H1 (cell line): ENCODE data around the gene SUMF1. TPM values are rescaled to one million over a fixed set of nuclear protein-coding genes. Genes with fewer than 3 reads are reported as not detected.

Source experiments
- CTCF ChIA-PET: fragments of 300-600 bp; sonication (Branson Sonifier 250); formaldehyde crosslinking; loops from one replicate; lab custom pipeline; 2021; ENCODE audit not compliant: partially characterized antibody; lab: Charles Lee
- POLR2A ChIA-PET: fragments of 300-600 bp; sonication (Branson Sonifier 250); formaldehyde crosslinking; loops from one replicate; lab custom pipeline; 2021; ENCODE audit warnings: inconsistent platforms; ENCODE audit not compliant: partially characterized antibody; lab: Charles Lee
- DNase-seq, 2 experiments: peaks; one replicate each; pipeline versions ENCODE4 v3.0.0 to v3.0.0-alpha.2; 2010 to 2022; ENCODE audit warnings: low spot score in 2 of 2, low read depth in 1 of 2, mixed read lengths in 1 of 2
- FAIRE-seq: peaks from 2 replicates; lab custom pipeline; 2011; peaks lifted over from hg19 to GRCh38; lab: Jason Lieb, UNC
- H2AFZ ChIP-seq: 2 replicates; pipeline ENCODE4 v1.8.1; 2012; ENCODE audit warnings: low read length, inconsistent platforms
- H2AK5ac ChIP-seq: 2 replicates; pipeline ENCODE4 v1.6.1; 2013; ENCODE audit warnings: low read depth, low read length
- H2BK120ac ChIP-seq: replicated peaks from 2 replicates; pipeline ENCODE3; 2013; ENCODE audit warnings: low read depth, low read length, inconsistent platforms
- H2BK12ac ChIP-seq: 2 replicates; pipeline ENCODE4 v1.6.1; 2013; ENCODE audit warnings: low read depth, low read length
- H2BK15ac ChIP-seq: 2 replicates; pipeline ENCODE4 v1.6.1; 2013; ENCODE audit warnings: low read length
- H2BK20ac ChIP-seq: 2 replicates; pipeline ENCODE4 v1.6.1; 2013; ENCODE audit warnings: low read length
- H2BK5ac ChIP-seq: 2 replicates; pipeline ENCODE4 v1.6.1; 2013; ENCODE audit warnings: low read depth, low read length
- H3K14ac ChIP-seq: 2 replicates; pipeline ENCODE4 v1.6.1; 2013; ENCODE audit warnings: inconsistent platforms; ENCODE audit not compliant: insufficient read length
- H3K18ac ChIP-seq: 2 replicates; pipeline ENCODE4 v1.6.1; 2013; ENCODE audit warnings: low read length; ENCODE audit errors: extremely low read depth
- H3K23ac ChIP-seq: 2 replicates; pipeline ENCODE4 v1.6.1; 2013; ENCODE audit warnings: inconsistent platforms; ENCODE audit not compliant: insufficient read length
- H3K23me2 ChIP-seq: 2 replicates; pipeline ENCODE4 v1.6.1; 2013; ENCODE audit warnings: low read depth, low read length
- H3K27ac ChIP-seq: 2 replicates; pipeline ENCODE4 v1.6.1; 2011; ENCODE audit warnings: low read depth, low read length, inconsistent platforms
- H3K27me3 ChIP-seq, 4 experiments: replicated peaks in 1 of 4; 1 replicate in 1 of 4; 2 replicates in 3 of 4; pipeline versions ENCODE4 v1.6.1 to v1.8.1; 2011 to 2013; ENCODE audit warnings: low read length in 3 of 4, mild to moderate bottlenecking in 3 of 4, inconsistent platforms in 2 of 4, mixed read lengths in 2 of 4, moderate library complexity in 1 of 4; ENCODE audit not compliant: control insufficient read depth in 3 of 4, insufficient read depth in 3 of 4; ENCODE audit errors: extremely low read depth in 1 of 4
- H3K36me3 ChIP-seq, 4 experiments: 2 replicates each; pipeline versions ENCODE4 v1.6.1 to v1.8.1; 2011 to 2013; ENCODE audit warnings: mild to moderate bottlenecking in 4 of 4, low read length in 3 of 4, moderate library complexity in 2 of 4, control low read depth in 1 of 4, inconsistent platforms in 1 of 4; ENCODE audit not compliant: insufficient read depth in 4 of 4, control insufficient read depth in 2 of 4
- H3K4ac ChIP-seq: replicated peaks from 2 replicates; pipeline ENCODE3; 2013; ENCODE audit warnings: low read length, low read depth, mixed read lengths, inconsistent platforms; ENCODE audit not compliant: insufficient read length
- H3K4me1 ChIP-seq, 4 experiments: replicated peaks in 1 of 4; 1 replicate in 1 of 4; 2 replicates in 3 of 4; pipeline versions ENCODE4 v1.6.1 to v1.8.1; 2011 to 2013; ENCODE audit warnings: low read length in 3 of 4, inconsistent platforms in 2 of 4, mixed read lengths in 1 of 4; ENCODE audit not compliant: insufficient read depth in 4 of 4, control insufficient read depth in 3 of 4
- H3K4me2 ChIP-seq, 2 experiments: 2 replicates each; pipeline versions ENCODE4 v1.6.1 to v1.8.1; 2011 to 2013; ENCODE audit warnings: low read depth in 2 of 2, low read length in 2 of 2, control low read depth in 1 of 2, inconsistent platforms in 1 of 2, mild to moderate bottlenecking in 1 of 2; ENCODE audit not compliant: insufficient read depth in 1 of 2
- H3K4me3 ChIP-seq, 4 experiments: fragments of 200-600, 300-600 bp in 1 of 4; sonication (generic), shearing (Covaris generic), sonication (Bioruptor Twin) in 1 of 4; 2 replicates each; pipeline versions ENCODE4 v1.5.1 to v1.8.1; 2011 to 2016; ENCODE audit warnings: low read length in 4 of 4, low read depth in 3 of 4, control low read depth in 2 of 4, inconsistent platforms in 2 of 4, mild to moderate bottlenecking in 2 of 4, mixed read lengths in 1 of 4, moderate library complexity in 1 of 4; ENCODE audit not compliant: insufficient read depth in 2 of 4; ENCODE audit errors: extremely low read depth in 1 of 4
- H3K56ac ChIP-seq: replicated peaks from 2 replicates; pipeline ENCODE3; 2013; ENCODE audit warnings: low read depth, mild to moderate bottlenecking, mixed read lengths, low read length, inconsistent platforms; ENCODE audit not compliant: insufficient read length
- H3K79me1 ChIP-seq: 2 replicates; pipeline ENCODE4 v1.6.1; 2013; ENCODE audit warnings: low read depth, low read length, control low read depth
- H3K79me2 ChIP-seq, 2 experiments: 2 replicates each; pipeline versions ENCODE4 v1.6.1 to v1.8.1; 2012 to 2013; ENCODE audit warnings: low read length in 2 of 2, mild to moderate bottlenecking in 2 of 2, inconsistent platforms in 1 of 2; ENCODE audit not compliant: insufficient read depth in 2 of 2, control insufficient read depth in 1 of 2
- H3K9ac ChIP-seq, 4 experiments: replicated peaks in 1 of 4; 1 replicate in 1 of 4; 2 replicates in 3 of 4; pipeline versions ENCODE4 v1.6.1 to v1.8.1; 2011 to 2013; ENCODE audit warnings: low read depth in 3 of 4, low read length in 3 of 4, control low read depth in 2 of 4, mild to moderate bottlenecking in 2 of 4, moderate library complexity in 2 of 4, inconsistent platforms in 1 of 4; ENCODE audit errors: extremely low read depth in 1 of 4
- H3K9me3 ChIP-seq, 2 experiments: 2 replicates each; pipeline versions ENCODE4 v1.6.1 to v1.8.1; 2012 to 2013; ENCODE audit warnings: mild to moderate bottlenecking in 2 of 2, moderate library complexity in 2 of 2, control low read depth in 1 of 2, inconsistent platforms in 1 of 2, low read depth in 1 of 2, low read length in 1 of 2, mixed read lengths in 1 of 2; ENCODE audit not compliant: insufficient read depth in 2 of 2
- H4K20me1 ChIP-seq, 2 experiments: replicated peaks in 1 of 2; 2 replicates each; pipeline versions ENCODE3 to v1.8.1; 2011 to 2013; ENCODE audit warnings: inconsistent platforms in 2 of 2, low read length in 2 of 2, mild to moderate bottlenecking in 1 of 2; ENCODE audit not compliant: insufficient read depth in 2 of 2, control insufficient read depth in 1 of 2
- H4K5ac ChIP-seq: 2 replicates; pipeline ENCODE4 v1.6.1; 2013; ENCODE audit warnings: low read length, low read depth, mixed read lengths, inconsistent platforms; ENCODE audit not compliant: insufficient read length
- H4K8ac ChIP-seq: 2 replicates; pipeline ENCODE4 v1.8.0; 2013; ENCODE audit warnings: mild to moderate bottlenecking, moderate library complexity, low read length, inconsistent platforms; ENCODE audit not compliant: insufficient read depth; ENCODE audit errors: extremely low read depth
- H4K91ac ChIP-seq: replicated peaks from 2 replicates; pipeline ENCODE3; 2013; ENCODE audit warnings: low read length, mixed read lengths, inconsistent platforms; ENCODE audit not compliant: insufficient read length
- CREB1 ChIP-seq: IDR thresholded peaks from 2 replicates; pipeline ENCODE4 v1.6.1; 2012; ENCODE audit warnings: inconsistent platforms
- EGR1 ChIP-seq: IDR thresholded peaks from 2 replicates; pipeline ENCODE4 v1.6.1; 2011; ENCODE audit warnings: low read depth, low read length, borderline replicate concordance
- POLR2A ChIP-seq, 2 experiments: IDR thresholded peaks; 1 replicate in 1 of 2; 2 replicates in 1 of 2; pipeline ENCODE4 v1.6.1; 2011; ENCODE audit warnings: low read depth in 2 of 2, low read length in 2 of 2, mild to moderate bottlenecking in 2 of 2; ENCODE audit errors: control extremely low read depth in 1 of 2
- POLR2AphosphoS5 ChIP-seq: IDR thresholded peaks from 2 replicates; pipeline ENCODE4 v1.6.1; 2011; ENCODE audit warnings: low read depth, low read length
- RAD21 ChIP-seq, 2 experiments: IDR thresholded peaks in 1 of 2; conservative IDR thresholded peaks in 1 of 2; 2 replicates each; pipeline ENCODE4 v1.6.1; 2011; ENCODE audit warnings: low read depth in 2 of 2, low read length in 2 of 2, improper control_type of control experiment in 1 of 2, inconsistent platforms in 1 of 2, mild to moderate bottlenecking in 1 of 2, moderate library complexity in 1 of 2
- SUZ12 ChIP-seq: fragments of 200-600 bp; sonication (generic); IDR thresholded peaks from 2 replicates; pipeline ENCODE4 v1.6.1; 2012; ENCODE audit warnings: mild to moderate bottlenecking, inconsistent platforms, low read length, moderate library complexity, mixed read lengths
- WGBS, 2 experiments: shearing (Covaris generic) in 1 of 2; methylation state at CpG; one replicate each; pipeline versions ENCODE4 v1.1.6 to v1.1.7; 2013 to 2015; ENCODE audit warnings: low lambda C conversion rate in 2 of 2, mixed read lengths in 2 of 2, inconsistent platforms in 1 of 2, low coverage in 1 of 2, missing lambda C conversion rate in 1 of 2; ENCODE audit not compliant: insufficient replicate concordance in 2 of 2, insufficient coverage in 1 of 2, insufficient read length in 1 of 2; ENCODE audit errors: extremely low coverage in 1 of 2, missing lambda C conversion rate in 1 of 2; 5-methylcytosine and 5-hydroxymethylcytosine counted together
- polyA plus RNA-seq, 7 experiments: library from polyadenylated mRNA; depleted of rRNA in 3 of 7; stranded (reverse) in 5 of 7; unstranded in 2 of 7; fragments of >200 nt in 5 of 7; fragments of 200-250 nt in 2 of 7; gene quantifications; 1 replicate in 5 of 7; 2 replicates in 1 of 7; 4 replicates in 1 of 7; pipeline versions ENCODE4 v1.2.1 to v1.2.3, GENCODE V29; 2011 to 2013; ENCODE audit warnings: missing spikeins in 2 of 7, mixed read lengths in 2 of 7
- total RNA-seq: library from RNA; stranded (reverse); fragmentation: NEBNext Ultra II Directional; extraction: Animal tissue kit (Norgen Biotek cat#: 25700); gene quantifications from 2 replicates; pipeline ENCODE4 v1.2.1, GENCODE V29; 2021
- TF ChIP-seq, protein P1 (sequence below): IDR thresholded peaks from 2 replicates; pipeline ENCODE4 v1.6.1; 2011; ENCODE audit warnings: low read length, improper control_type of control experiment
- TF ChIP-seq, protein P2 (sequence below): IDR thresholded peaks from 2 replicates; pipeline ENCODE4 v1.6.1; 2012; ENCODE audit warnings: low read length, inconsistent platforms
- TF ChIP-seq, protein P3 (sequence below): IDR thresholded peaks from 2 replicates; pipeline ENCODE4 v1.6.1; 2012; ENCODE audit warnings: inconsistent platforms
- TF ChIP-seq, protein P4 (sequence below): IDR thresholded peaks from 2 replicates; pipeline ENCODE4 v1.6.1; 2012; ENCODE audit warnings: inconsistent platforms

SUMF1 gene
- total and polyA plus RNA-seq, 2 of the 8 experiments (the other 6 are each of a cell fraction or from before 2014, with no cell fraction given) = 12.5 to 15.0 TPM

DNA sequence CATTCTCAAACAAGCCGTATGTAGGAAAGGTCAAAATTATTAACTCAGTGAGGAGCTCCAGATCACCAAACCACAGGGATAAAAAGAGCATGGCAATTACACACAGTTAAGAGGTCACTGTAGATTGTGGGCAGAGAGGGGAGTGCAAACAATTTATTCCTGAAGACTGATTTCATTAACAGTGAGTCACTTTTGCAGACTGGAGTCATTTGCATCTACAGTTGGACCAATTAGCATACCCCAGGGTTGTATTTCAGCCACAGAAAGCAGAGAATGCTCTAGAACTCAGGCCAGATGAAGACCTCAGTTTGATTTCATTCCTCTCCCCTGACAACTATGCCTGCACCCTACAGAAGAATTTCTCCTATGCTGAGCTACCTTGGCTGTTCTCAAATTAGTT is 123.8 kb downstream of the SUMF1 start:
- Histone ChIP-seq H4K20me1 (no peaks in the 10 kb centered on the region), H2BK15ac (no peak overlapping the region), H3K27me3 (no peaks in the 10 kb centered on the region), H3K9me3 (no peaks in the 10 kb centered on the region), H2AFZ (no peak overlapping the region), H3K4ac (no peak overlapping the region), H3K23me2 (no peaks in the 10 kb centered on the region), H3K18ac (no peak overlapping the region), H3K36me3 (no peaks in the 10 kb centered on the region), H4K8ac (no peak overlapping the region), H2BK20ac (no peak overlapping the region), H2BK5ac (no peak overlapping the region), H3K56ac (no peak overlapping the region), H3K79me1 (no peaks in the 10 kb centered on the region), H3K4me2 (no peak overlapping the region), H3K4me1 (no peaks in the 10 kb centered on the region), H3K27ac (no peak overlapping the region), H2BK12ac (no peak overlapping the region), H3K4me3 (no peak overlapping the region), H4K91ac (no peak overlapping the region), H2AK5ac (no peak overlapping the region), H3K9ac (no peak overlapping the region), H2BK120ac (no peak overlapping the region), H3K79me2 (no peaks in the 10 kb centered on the region), H4K5ac (no peak overlapping the region), H3K14ac (no peak overlapping the region), H3K23ac (no peak overlapping the region)
- DNase-seq (no peak), FAIRE-seq (no peak)
- ChIA-PET CTCF (interaction anchor here (0.7 to 2.5 kb wide), 9 partner anchors 8 to 290 kb away, joined by 3 to 21 read pairs (median 4); no protein-coding TSS in a partner anchor), POLR2A (no interaction called here)
- 86% methylated on average over 1 of the region's 1 CpG; no CpG with 5 or more reads in 1 of the 2 experiments for WGBS, 2 experiments
- TF ChIP-seq EGR1 = no peak
- TF ChIP-seq, protein P1, sequence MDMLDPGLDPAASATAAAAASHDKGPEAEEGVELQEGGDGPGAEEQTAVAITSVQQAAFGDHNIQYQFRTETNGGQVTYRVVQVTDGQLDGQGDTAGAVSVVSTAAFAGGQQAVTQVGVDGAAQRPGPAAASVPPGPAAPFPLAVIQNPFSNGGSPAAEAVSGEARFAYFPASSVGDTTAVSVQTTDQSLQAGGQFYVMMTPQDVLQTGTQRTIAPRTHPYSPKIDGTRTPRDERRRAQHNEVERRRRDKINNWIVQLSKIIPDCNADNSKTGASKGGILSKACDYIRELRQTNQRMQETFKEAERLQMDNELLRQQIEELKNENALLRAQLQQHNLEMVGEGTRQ = no peak
- no peak for TF ChIP-seq POLR2A (IDR thresholded peaks at IDR 0.05; ENCODE audit: control extremely low read depth in 1 of 2, low read depth in 2 of 2, low read length in 2 of 2)
- TF ChIP-seq, protein P2, sequence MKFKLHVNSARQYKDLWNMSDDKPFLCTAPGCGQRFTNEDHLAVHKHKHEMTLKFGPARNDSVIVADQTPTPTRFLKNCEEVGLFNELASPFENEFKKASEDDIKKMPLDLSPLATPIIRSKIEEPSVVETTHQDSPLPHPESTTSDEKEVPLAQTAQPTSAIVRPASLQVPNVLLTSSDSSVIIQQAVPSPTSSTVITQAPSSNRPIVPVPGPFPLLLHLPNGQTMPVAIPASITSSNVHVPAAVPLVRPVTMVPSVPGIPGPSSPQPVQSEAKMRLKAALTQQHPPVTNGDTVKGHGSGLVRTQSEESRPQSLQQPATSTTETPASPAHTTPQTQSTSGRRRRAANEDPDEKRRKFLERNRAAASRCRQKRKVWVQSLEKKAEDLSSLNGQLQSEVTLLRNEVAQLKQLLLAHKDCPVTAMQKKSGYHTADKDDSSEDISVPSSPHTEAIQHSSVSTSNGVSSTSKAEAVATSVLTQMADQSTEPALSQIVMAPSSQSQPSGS = no peak
- TF ChIP-seq CREB1 = no peak
- TF ChIP-seq RAD21 (IDR thresholded peaks at IDR 0.05 in 1 of 2, conservative IDR thresholded peaks at IDR 0.05 in 1 of 2; ENCODE audit: low read depth in 2 of 2, low read length in 2 of 2) = no peak
- TF ChIP-seq SUZ12 = no peak
- no peak for TF ChIP-seq POLR2AphosphoS5
- TF ChIP-seq, protein P3, sequence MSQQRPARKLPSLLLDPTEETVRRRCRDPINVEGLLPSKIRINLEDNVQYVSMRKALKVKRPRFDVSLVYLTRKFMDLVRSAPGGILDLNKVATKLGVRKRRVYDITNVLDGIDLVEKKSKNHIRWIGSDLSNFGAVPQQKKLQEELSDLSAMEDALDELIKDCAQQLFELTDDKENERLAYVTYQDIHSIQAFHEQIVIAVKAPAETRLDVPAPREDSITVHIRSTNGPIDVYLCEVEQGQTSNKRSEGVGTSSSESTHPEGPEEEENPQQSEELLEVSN = no peak
- TF ChIP-seq, protein P4, sequence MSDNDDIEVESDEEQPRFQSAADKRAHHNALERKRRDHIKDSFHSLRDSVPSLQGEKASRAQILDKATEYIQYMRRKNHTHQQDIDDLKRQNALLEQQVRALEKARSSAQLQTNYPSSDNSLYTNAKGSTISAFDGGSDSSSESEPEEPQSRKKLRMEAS = no peak
